Tibial nerve (tissue), 4 donors: Measurements from ENCODE around the gene ZSCAN22. TPM values are rescaled to one million over a fixed set of nuclear protein-coding genes. Genes with fewer than 3 reads are reported as not detected.

Experiments used
- DNase-seq, 2 donors: peaks; one replicate each; pipeline ENCODE4 v3.0.0-alpha.2; 2019; ENCODE audit warnings: low spot score in 2 of 2
- H3K27ac ChIP-seq, 4 donors: fragments of 200-600 bp; sonication (generic) in 3 of 4; one replicate each; pipeline ENCODE4 v1.5.1; 2017 to 2019; ENCODE audit warnings: mild to moderate bottlenecking in 1 of 4
- H3K27me3 ChIP-seq, 2 donors: fragments of 200-600 bp; sonication (generic) in 1 of 2; one replicate each; pipeline versions ENCODE4 v1.5.1 to v1.6.0; 2017 to 2019
- H3K36me3 ChIP-seq, 3 donors: fragments of 200-600 bp; sonication (generic); one replicate each; pipeline ENCODE4 v1.5.1; 2018 to 2019
- H3K4me1 ChIP-seq, 4 donors: fragments of 200-600 bp; sonication (generic) in 3 of 4; one replicate each; pipeline ENCODE4 v1.5.1; 2017 to 2019
- H3K4me3 ChIP-seq, 4 donors: fragments of 200-600 bp; sonication (generic) in 3 of 4; one replicate each; pipeline ENCODE4 v1.5.1; 2017 to 2019; ENCODE audit warnings: mild to moderate bottlenecking in 1 of 4, moderate library complexity in 1 of 4
- H3K9me3 ChIP-seq, 4 donors: fragments of 200-600 bp; sonication (generic) in 3 of 4; one replicate each; pipeline ENCODE4 v1.5.1; 2017 to 2019
- EP300 ChIP-seq, 2 donors: sonication (generic); formaldehyde crosslinking; IDR thresholded peaks; one replicate each; pipeline ENCODE4 v1.6.1; 2017; ENCODE audit warnings: antibody characterized with exemption in 2 of 2, mild to moderate bottlenecking in 1 of 2
- POLR2A ChIP-seq, 2 donors: fragments of 450-650 bp; IDR thresholded peaks; one replicate each; pipeline ENCODE4 v1.6.1; 2017; ENCODE audit warnings: antibody characterized with exemption in 2 of 2, mild to moderate bottlenecking in 2 of 2, moderate library complexity in 2 of 2
- WGBS, 2 donors: methylation state at CpG; one replicate each; pipeline ENCODE4 v1.1.5; 2018; 5-methylcytosine and 5-hydroxymethylcytosine counted together
- total RNA-seq, 4 donors: library from RNA; depleted of rRNA; stranded (reverse); fragments of >200 nt; gene quantifications; one replicate each; pipeline ENCODE4 v1.1.0, GENCODE V29; 2016
- TF ChIP-seq, protein P1 (sequence below), 5 experiments: fragments of 200-600 bp in 3 of 5; fragments of 450-650 bp in 2 of 5; sonication (generic) in 3 of 5; IDR thresholded peaks; one replicate each; pipeline ENCODE4 v1.5.1; 2016 to 2019; ENCODE audit warnings: antibody characterized with exemption in 5 of 5, mild to moderate bottlenecking in 3 of 5, moderate library complexity in 2 of 5

ZSCAN22 gene
- total RNA-seq, 4 donors from 2014 or later = 2.2 to 4.8 (median 4.2) TPM

DNA sequence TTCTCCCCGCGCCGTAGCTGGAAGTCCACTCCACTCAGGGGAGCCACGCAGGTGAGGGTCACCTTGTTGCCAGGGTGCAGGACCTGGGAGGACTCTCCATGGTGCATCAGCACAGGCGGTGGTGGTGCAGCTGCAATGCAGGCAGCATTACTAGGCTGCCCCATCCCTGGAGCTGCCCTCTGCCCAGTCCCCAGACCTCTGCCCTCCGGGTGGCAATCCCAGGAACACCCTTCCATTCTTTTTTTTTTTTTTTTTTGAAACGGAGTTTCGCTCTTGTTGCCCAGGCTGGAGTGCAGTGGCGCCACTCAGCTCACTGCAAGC, 24.7 kb downstream of the ZSCAN22 start:
- Histone ChIP-seq H3K36me3 (peaks cover 0 to 37% (median 0%) of the 10 kb centered on the region in 3 donors), H3K9me3 (peaks cover 0 to 5% (median 0%) of the 10 kb centered on the region in 4 donors), H3K27ac (no peak overlapping the region), H3K4me3 (no peak overlapping the region), H3K4me1 (peaks cover 0 to 43% (median 10%) of the 10 kb centered on the region in 4 donors), H3K27me3 (peaks cover 0 to 15% of the 10 kb centered on the region in 2 donors)
- TF ChIP-seq, protein P1, sequence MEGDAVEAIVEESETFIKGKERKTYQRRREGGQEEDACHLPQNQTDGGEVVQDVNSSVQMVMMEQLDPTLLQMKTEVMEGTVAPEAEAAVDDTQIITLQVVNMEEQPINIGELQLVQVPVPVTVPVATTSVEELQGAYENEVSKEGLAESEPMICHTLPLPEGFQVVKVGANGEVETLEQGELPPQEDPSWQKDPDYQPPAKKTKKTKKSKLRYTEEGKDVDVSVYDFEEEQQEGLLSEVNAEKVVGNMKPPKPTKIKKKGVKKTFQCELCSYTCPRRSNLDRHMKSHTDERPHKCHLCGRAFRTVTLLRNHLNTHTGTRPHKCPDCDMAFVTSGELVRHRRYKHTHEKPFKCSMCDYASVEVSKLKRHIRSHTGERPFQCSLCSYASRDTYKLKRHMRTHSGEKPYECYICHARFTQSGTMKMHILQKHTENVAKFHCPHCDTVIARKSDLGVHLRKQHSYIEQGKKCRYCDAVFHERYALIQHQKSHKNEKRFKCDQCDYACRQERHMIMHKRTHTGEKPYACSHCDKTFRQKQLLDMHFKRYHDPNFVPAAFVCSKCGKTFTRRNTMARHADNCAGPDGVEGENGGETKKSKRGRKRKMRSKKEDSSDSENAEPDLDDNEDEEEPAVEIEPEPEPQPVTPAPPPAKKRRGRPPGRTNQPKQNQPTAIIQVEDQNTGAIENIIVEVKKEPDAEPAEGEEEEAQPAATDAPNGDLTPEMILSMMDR (IDR thresholded peaks at IDR 0.05) = no peak
- TF ChIP-seq POLR2A (IDR thresholded peaks at IDR 0.05) = no peak
- no peak for DNase-seq
- WGBS, 2 donors = 88 to 93% methylated on average over 9 of the region's 9 CpGs

DNA sequence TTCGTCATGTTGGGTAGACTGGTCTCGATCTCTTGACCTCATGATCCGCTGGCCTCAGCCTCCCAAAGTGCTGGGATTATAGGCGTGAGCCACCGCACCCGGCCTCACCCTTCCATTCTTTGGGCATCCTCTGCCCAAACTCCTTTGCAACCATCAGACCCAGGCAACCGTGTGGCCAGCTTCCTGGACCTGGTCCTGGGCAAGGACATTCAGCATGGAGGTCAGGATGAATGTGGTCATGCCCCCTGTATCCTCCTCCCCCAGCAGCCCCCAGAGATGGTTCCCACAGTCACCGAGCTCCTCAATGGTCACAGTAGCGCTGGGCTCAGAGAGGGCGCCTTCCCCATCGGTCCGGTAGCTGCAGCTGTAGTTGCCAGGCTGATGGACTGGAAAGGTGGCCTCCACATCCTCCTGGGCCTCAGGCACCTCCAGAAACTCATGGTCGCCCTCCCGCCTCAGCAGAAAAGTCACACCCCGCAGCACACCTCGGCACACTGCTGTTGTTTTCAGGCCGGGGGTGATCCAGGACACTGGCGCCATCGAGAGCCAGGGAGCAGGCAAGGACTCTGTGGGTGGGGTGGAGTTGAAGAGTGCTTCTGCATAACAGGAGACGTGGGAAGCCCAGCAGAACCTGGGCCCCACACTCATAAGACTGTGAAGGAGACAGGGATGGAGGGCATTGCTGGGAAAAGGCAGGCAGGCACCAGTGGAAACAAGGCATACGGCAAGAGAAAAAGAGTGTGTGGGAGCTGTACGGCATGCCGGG, 25.4 kb downstream of the ZSCAN22 start:
- Histone ChIP-seq H3K27me3 (peaks cover 0 to 22% of the 10 kb centered on the region in 2 donors), H3K4me1 (peaks cover 0 to 43% (median 14%) of the 10 kb centered on the region in 4 donors), H3K9me3 (peaks cover 0 to 5% (median 0%) of the 10 kb centered on the region in 4 donors), H3K4me3 (no peak overlapping the region), H3K36me3 (peaks cover 0 to 43% (median 0%) of the 10 kb centered on the region in 3 donors), H3K27ac (no peak overlapping the region)
- TF ChIP-seq EP300 (IDR thresholded peaks at IDR 0.05) (no peak), POLR2A (IDR thresholded peaks at IDR 0.05) (no peak)
- TF ChIP-seq, protein P1 (IDR thresholded peaks at IDR 0.05) = no peak
- DNase-seq = no peak
- WGBS, 2 donors = 86 to 87% methylated on average over 19 to 23 of the region's 23 CpGs

DNA sequence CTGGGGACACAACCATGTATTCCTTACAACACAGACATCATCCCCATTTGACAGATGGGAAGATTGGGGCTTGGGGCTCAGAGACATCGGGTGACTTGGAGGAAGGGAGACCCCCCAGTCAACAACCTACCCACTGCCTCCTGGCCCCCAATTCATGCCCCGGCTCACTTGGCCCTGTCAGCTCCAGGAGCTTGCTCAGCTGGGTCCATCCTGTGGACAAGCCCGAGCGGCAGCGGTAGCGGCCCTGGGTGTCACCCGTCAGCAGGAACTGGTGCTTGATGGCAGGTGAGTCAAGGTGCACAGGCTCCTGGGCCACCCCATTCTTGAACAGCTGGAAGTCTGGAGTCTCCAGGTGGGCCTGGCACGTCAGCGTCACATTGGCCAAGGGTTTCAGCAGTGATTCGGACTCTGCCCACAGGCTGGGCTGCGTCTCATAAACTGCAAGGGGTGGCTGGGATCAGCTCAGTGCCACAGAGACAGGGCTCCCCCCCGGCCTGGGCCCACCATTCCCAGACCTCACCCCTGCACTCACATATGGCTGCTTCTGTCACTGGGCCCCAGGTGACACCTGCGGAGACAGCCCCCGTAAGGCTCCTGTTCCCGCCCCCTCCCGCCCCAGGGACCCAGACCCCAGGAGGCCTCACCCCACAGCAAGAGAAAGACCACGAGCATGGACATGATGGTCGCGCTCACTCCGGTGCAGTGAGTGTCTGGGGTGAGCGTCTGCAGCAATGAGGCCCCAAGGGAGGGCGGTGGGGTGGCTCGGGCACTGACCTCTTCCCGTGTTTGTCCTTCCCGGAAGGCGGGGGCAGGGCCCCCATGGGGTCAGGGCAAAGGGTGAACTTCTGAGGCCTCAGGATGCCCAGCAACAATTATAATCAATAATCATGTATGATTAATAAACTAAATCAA, 26.2 kb downstream of the ZSCAN22 start, which contains the start of gene A1BG:
Gene A1BG (minus strand): TSS at position 733 of the 912 bp plus-strand sequence. CDS start 55 bp downstream, at position 678.
- no peak within 1 kb of the TSS for H3K4me3 ChIP-seq
- peaks cover 0 to 52% (median 0%) of the 10 kb centered on the region in 3 donors for H3K36me3 ChIP-seq
- H3K4me1 ChIP-seq = peaks cover 0 to 47% (median 15%) of the 10 kb centered on the region in 4 donors
- TF ChIP-seq POLR2A (IDR thresholded peaks at IDR 0.05) = no peak
- no peak for TF ChIP-seq EP300 (IDR thresholded peaks at IDR 0.05)
- TF ChIP-seq, protein P1 (IDR thresholded peaks at IDR 0.05) = no peak
- H3K27ac ChIP-seq = no peak within 1 kb of the TSS
- WGBS, 2 donors = 78% methylated on average over 20 to 24 of the region's 26 CpGs
- peaks cover 0 to 5% (median 0%) of the 10 kb centered on the region in 4 donors for H3K9me3 ChIP-seq
- peaks cover 0 to 22% of the 10 kb centered on the region in 2 donors for H3K27me3 ChIP-seq
- DNase-seq = no peak

DNA sequence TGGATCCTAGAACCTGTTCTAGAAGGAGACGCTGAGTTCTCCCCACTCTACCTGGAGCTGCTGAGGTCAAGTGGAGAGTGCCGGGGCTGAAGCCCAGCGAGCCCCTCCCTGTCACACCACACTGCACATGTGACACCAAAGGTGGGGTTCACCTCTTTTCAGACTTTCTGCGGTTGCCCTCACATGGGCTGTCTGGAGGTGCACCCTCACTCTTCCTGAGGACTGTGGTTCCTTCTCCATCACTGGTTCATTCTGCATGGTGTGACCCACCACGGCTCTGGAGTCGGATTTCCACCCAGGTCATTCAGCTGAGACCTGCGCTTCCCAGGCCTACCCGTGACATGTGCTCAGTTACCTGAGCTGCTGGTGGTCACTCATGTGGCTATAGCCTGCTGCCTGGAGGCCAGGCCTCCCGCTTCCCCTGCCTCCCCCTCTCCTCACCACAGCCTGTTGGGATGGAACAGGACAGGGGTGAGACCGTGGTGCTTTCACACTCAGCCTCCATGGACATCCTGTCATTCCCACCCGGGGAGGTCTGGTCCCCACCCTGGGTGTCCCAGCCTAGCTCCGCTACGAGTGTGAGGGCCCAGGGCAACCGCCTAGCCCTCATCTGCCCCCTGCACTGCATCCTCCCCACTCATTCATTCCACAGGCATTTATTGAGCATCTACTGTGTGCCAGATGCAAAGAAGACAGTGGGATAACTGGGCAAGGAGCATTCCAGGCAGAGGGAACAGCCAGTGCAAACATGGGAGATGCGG, 27.1 kb downstream of the ZSCAN22 start:
- peaks cover 0 to 22% of the 10 kb centered on the region in 2 donors for H3K27me3 ChIP-seq
- peaks cover 0 to 5% (median 0%) of the 10 kb centered on the region in 4 donors for H3K9me3 ChIP-seq
- no peak for DNase-seq
- no peak overlapping the region for H3K4me3 ChIP-seq
- no peak overlapping the region for H3K27ac ChIP-seq
- H3K36me3 ChIP-seq = peaks cover 0 to 60% (median 0%) of the 10 kb centered on the region in 3 donors
- TF ChIP-seq, protein P1 (IDR thresholded peaks at IDR 0.05) = no peak
- TF ChIP-seq EP300 (IDR thresholded peaks at IDR 0.05) (no peak), POLR2A (IDR thresholded peaks at IDR 0.05) (no peak)
- 84 to 88% methylated on average over 14 to 15 of the region's 15 CpGs for WGBS, 2 donors
- peaks cover 0 to 39% (median 15%) of the 10 kb centered on the region in 4 donors for H3K4me1 ChIP-seq
